HG03060 (cell line): Measurements from ENCODE around the gene PIM3.

Experiments used
- ATAC-seq: cut with Tn5 transposase; IDR thresholded peaks from one replicate; pipeline ENCODE4 v1.9.1; 2021; ENCODE audit warnings: low read depth, moderate number of reproducible peaks; ENCODE audit not compliant: unreplicated experiment

Gene PIM3

DNA sequence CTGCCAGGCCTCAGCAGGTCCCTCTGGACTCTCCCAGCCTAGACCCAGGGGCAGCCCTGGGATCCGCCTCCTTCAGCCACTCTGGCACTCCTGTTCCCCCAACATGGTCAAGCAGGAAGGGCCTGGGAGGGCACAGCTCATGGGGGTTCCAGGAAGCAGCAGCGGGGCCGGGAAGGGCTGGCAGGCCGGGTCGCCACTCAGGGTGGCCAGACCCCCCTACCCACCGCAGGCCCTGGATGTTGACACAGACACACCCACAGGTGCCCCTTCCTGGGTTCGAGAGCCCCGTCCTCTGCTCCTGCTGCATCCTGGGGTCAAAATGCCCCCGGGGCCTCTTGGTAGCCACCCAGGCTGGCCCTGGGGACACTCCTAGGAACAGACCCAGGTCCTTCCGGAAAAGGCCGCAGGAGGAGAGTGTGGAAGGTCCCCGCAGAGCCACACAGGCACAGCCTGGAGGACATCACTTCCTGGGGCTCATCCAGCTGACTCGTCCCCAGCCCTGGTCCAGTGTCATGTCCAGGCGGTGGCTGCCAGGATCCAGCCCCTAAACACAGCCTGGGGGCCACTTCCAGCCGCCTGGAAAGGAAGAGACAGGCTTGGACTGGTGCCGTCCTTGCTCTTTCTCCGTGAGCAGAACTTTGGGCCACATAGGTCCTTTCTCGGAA lies 6.8 kb upstream of the PIM3 start:
- no peak for ATAC-seq

DNA sequence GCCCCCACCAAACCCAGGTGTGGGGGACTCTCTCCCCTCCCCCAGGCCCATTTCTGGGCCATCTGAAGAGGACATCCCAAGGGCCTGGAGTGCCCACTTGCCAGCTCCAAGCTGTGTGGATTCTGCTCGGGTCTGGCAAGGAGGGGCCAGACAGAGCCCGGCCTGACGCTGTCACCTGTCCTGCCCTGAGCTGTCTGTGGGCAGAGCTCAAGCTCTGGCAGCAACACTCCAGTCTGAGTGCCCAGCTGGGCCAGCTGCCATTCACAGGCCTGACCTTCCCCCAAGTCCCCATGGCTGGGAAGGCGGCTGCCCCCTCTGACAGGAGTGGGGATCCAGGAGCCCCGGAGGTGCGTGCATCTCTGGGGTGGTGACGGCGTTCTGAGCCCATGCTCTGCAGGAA lies 6.2 kb upstream of the PIM3 start:
- ATAC-seq = no peak

DNA sequence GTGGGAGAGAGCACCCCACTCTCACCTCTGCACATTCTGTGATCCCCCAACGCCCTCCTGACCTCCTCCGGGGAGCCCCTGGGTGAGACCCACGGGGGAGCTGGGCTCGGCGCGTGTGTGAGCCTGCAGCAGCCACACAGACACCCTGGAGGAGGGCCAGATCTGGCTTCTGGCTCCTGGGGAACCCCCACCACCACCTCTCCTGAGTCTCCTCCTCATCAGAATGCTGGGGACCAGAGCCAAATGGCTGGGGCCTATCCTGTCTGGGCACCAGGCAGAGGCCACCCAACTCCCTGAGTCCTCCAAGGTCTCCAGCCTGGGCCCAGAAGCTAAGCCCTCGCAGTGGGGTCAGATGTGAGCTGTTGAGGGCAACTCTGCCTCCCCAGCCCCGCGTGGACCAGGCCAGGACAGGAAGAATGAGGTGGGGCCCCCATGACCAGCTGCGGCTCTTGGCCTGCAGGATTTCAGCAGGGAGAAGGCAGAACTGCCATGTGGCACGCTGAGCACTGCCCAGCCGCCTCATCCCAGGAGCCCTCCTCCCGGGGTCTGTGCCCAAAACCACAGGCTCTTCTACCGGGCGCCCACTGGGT lies 5.5 kb upstream of the PIM3 start:
- no peak for ATAC-seq

DNA sequence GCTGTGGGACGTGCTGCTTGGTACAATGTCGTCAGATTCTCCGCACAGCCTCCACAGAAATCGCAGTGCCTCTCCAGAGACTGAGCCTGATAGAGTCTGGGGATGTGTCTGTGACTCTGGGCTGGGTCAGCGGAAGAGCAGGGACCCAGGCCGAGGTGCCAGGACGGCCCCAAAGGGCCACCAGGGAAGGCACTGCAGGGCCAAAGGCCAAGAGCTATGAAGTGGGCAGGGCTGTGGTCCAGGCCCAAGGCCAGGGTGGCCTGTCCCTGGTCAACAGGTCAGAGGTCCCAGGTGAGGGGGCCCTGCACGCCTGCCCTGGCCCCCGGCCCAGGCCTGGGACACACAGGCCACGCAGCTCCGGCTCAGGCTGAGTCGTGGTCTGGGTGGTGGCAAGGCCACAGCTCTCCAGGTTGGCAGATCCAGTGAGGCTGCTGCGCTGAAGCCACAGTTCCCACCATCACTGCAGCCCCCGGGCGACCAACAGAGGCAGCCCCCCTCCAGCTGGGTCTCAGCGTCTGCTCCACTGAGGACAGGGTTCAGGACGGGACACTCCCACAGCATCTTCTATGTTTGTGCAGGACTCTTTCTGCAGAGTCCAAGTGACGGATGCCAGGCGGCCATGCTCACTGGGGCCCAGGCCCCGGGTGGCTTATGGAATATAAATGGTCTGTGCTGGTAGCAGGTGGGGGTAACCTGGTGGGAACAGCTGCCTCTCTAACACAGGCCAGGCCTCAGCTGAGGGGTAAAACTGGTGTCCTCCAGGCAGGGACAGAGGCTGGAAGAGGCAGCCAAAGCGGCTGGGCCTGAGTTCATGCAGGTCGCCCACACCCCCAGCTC lies 4.8 kb upstream of the PIM3 start:
- ATAC-seq = no peak

DNA sequence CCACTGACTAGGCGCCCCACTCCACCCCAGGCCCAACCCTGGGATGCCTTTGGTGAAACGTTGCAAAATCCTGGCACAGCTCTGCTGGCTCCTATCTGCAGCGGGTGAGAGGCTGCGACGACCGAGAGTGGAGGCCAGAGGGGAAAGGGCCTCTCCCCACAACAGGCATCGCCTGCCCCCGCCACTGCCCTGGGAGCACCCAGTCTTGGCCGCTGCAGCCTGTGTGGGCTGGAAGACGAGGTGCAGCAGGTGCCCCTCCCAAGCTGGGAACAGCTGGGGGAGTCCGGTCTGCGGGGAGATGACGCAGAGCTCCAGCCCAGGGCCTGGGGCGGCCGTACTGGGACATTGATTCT lies 4.2 kb upstream of the PIM3 start:
- no peak for ATAC-seq

DNA sequence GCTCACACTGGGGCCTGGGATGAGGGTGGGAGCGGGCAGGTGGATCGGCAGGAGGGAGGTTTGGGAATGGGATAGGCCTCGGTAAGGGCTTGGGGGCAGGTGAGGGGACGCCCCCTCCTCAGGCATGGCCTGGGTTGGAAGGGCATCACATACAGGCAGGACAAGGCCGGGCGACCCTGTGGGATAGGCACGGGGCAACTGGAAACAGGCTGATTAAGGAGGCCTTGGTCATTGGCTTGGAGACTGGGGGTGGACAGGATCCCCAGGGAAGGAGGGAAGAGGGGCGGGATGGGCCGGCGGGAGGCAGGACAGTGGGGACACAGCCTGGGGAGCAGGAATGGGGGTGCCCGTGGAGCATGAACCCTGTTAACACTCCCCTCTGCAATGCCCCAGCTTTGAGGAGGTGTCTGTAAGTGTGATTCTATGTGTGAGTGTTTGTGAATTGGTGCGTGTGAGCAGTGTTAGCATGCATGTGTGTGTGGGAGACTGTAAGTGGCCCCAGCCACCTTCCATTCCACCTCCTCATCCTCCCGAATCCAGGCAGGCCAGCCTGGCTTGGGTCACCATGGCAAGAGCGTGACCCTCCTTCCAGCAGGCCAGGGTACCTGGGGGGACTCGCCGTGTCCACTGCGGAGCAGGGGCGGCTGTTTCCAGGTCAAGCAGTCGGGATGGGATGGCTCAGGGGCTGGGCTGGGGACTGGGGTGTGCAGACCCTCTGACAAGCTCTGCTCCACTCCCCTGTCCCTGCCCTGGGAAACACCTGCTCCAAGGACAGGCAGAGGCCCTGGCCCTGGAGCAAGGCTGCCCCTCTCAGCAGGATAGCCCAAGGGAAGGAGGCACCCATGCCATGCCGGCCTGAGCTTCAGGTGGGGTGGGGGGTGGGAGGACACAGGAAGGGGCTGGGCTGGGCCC lies 3.4 kb upstream of the PIM3 start:
- ATAC-seq = no peak

DNA sequence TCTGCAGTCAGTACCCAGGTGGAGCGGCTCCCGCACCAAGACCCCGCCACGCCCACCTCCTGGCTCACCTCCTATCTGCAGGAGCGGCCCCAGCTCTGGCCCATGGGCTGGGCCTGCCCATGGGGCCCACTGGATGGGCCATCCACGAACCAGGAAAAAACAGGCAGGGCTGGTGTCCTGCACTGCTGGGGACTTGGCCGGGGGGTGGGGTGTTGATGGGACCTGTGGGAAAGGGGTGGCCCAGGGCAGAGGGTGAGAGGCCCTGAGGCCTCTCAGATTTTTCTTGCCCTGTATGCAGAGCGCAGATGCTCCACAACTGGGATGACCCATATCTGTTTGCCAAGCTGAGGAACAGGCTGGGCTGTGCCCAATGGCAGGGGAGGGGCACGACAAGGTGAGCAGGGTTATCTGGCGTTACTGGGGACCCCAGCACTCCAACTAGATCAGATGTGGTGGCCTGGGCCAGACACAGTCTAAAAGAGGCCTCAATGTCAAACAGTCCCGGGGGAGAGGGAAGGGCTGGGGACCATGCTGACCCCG lies 2.7 kb upstream of the PIM3 start:
- no peak for ATAC-seq

DNA sequence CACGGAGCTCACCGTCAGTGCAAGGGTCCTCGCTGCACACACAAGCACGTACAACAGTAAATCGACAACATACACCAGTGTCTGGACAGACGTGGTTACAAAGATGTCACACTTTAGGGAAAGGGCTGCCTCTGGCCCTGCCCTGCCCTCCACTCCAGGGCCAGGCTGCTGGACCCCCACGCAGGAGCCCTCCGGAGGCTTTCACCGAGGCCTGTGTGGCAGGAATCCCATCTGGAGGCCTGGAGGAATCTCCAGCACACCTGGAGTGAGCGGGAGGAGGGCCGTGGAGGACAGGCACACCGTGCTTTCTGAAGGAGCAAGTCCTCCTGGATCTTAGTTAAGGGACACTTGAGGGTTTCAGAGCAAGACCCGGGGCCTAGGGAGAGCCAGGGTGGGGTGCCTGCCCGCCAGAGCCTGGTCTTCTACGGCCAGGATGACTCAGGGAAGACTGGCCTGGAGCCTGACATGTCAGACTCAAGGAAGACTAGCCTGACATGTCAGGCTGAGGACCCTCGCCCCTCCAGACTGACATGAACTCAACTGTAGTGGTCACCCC lies 2.1 kb upstream of the PIM3 start:
- ATAC-seq = no peak

DNA sequence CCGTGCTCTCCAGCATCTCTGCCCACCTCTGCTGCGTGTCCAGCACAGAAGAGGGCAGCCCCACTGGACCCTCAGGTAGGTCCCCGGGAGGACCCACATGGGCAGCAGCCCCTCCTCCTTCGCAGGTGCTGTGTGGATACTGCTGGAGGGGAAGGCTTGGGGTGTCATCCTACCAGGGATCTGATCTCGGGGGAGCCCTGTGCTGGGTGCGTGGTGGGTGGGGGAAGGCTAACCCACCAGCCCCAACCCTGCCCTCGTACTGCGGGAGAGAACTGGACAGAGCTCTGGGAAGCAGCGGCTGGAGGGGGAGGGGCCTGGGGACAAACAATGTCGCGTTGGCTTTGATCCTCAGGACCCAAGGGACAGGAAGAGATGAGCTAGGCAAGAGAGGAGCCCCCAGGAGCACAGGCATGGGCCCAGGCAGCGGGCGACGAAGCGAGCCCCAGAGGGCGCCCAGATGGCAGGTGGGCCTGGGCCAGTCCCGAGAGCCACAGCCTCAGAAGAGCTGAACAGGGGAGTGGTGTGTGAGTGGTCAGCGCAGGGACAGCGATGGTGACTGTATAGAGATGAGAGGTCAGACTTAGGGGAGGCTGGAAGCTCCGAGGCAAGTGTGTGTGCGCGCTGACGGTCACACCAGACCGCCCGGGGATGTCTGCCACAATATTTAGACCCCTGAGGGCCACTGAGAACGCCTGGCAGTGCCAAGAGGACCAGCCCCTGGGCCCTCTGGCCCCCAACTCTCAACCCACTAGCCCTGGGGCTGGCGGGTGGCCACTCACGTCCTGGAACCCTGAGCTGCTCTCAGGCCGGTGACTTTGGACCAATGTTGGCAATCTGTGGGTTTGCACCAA lies 1.4 kb upstream of the PIM3 start:
- no peak for ATAC-seq

DNA sequence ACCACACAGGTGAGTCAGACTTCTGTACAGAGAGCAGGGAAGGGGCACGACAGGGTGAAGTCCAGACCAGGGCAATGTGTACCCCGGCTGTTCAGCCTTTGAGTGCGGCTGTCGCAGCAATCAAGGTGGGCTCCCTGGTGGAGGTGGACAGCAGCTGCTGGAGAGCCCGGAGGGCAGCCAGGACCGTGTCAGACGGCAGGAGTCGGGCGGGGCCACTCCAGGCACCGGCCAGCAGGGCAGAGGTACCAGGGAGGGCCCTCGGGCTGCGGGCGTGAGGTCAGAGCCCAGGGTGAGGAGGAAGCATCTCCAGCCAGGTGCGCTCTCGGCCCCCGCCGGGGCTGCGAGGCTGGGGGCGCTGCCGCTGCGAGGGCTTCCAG lies 802 bp upstream of the PIM3 start:
- peak; percentile 3 for ATAC-seq

DNA sequence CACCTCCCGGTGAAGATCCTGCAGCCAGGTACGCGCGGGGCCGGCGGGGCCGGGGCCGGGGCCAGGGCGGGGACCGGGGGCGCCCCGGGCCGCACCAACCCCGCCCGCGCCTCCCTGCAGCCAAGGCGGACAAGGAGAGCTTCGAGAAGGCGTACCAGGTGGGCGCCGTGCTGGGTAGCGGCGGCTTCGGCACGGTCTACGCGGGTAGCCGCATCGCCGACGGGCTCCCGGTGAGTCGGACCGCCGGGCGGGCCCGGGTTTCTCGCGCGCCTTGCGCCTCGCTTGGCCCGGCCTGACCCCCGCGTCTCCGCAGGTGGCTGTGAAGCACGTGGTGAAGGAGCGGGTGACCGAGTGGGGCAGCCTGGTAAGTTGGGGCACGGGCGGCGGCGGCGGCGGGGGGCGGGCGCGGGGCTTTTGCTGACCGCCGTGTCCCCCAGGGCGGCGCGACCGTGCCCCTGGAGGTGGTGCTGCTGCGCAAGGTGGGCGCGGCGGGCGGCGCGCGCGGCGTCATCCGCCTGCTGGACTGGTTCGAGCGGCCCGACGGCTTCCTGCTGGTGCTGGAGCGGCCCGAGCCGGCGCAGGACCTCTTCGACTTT lies 531 bp downstream of the PIM3 start:
- ATAC-seq = no peak

DNA sequence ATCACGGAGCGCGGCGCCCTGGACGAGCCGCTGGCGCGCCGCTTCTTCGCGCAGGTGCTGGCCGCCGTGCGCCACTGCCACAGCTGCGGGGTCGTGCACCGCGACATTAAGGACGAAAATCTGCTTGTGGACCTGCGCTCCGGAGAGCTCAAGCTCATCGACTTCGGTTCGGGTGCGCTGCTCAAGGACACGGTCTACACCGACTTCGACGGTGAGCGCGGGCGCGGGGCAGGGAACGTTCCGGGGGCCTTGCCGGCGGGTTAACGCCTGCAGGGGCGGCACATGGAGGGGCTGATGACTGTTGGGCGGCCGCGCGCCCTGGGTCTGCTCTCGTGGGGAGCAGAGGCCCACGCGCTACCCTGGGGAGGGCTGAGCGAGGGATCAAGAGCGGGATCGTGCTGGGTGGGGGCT lies 1.0 kb downstream of the PIM3 start:
- no peak for ATAC-seq

DNA sequence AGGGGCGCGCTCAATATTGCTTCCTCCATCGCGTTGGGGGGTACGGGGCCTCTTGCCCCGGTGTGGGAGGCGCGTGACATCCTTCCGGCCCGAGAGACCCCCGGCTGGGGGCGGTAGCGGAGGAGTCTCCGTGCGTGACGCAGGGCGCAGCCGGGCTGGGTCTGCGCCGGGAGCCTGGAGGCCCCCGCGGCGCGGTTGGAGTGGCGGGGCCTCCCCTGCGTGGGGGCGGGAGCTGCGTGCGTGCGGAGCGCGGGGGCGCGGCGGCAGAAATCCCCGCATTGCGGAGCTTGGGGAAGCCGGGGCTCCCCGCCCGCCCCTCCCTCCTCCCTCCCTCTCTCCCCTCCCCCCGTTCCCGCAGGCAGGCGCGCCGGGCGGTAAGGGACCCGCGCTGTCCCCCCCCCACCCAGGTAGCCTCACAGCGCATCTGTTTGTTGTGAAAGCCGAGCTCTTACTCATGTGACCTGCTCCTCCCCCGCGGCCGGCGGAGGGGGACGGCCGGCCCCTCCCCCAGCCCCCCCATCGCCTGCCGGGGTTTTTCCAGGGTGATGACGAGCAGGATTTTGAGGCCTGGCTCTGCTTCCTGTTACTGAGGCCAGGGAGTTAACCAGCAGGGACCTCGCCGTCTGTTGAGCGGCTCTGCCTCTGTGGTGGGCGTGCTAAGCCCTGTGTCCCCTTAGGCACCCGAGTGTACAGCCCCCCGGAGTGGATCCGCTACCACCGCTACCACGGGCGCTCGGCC lies 1.6 kb downstream of the PIM3 start:
- ATAC-seq = no peak

DNA sequence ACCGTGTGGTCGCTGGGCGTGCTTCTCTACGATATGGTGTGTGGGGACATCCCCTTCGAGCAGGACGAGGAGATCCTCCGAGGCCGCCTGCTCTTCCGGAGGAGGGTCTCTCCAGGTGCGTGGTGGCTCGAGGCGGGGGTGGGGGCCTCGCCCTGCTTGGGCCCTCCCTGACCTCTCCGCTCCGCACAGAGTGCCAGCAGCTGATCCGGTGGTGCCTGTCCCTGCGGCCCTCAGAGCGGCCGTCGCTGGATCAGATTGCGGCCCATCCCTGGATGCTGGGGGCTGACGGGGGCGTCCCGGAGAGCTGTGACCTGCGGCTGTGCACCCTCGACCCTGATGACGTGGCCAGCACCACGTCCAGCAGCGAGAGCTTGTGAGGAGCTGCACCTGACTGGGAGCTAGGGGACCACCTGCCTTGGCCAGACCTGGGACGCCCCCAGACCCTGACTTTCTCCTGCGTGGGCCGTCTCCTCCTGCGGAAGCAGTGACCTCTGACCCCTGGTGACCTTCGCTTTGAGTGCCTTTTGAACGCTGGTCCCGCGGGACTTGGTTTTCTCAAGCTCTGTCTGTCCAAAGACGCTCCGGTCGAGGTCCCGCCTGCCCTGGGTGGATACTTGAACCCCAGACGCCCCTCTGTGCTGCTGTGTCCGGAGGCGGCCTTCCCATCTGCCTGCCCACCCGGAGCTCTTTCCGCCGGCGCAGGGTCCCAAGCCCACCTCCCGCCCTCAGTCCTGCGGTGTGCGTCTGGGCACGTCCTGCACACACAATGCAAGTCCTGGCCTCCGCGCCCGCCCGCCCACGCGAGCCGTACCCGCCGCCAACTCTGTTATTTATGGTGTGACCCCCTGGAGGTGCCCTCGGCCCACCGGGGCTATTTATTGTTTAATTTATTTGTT lies 2.4 kb downstream of the PIM3 start:
- ATAC-seq = no peak

DNA sequence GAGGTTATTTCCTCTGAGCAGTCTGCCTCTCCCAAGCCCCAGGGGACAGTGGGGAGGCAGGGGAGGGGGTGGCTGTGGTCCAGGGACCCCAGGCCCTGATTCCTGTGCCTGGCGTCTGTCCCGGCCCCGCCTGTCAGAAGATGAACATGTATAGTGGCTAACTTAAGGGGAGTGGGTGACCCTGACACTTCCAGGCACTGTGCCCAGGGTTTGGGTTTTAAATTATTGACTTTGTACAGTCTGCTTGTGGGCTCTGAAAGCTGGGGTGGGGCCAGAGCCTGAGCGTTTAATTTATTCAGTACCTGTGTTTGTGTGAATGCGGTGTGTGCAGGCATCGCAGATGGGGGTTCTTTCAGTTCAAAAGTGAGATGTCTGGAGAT lies 3.1 kb downstream of the PIM3 start:
- no peak for ATAC-seq

DNA sequence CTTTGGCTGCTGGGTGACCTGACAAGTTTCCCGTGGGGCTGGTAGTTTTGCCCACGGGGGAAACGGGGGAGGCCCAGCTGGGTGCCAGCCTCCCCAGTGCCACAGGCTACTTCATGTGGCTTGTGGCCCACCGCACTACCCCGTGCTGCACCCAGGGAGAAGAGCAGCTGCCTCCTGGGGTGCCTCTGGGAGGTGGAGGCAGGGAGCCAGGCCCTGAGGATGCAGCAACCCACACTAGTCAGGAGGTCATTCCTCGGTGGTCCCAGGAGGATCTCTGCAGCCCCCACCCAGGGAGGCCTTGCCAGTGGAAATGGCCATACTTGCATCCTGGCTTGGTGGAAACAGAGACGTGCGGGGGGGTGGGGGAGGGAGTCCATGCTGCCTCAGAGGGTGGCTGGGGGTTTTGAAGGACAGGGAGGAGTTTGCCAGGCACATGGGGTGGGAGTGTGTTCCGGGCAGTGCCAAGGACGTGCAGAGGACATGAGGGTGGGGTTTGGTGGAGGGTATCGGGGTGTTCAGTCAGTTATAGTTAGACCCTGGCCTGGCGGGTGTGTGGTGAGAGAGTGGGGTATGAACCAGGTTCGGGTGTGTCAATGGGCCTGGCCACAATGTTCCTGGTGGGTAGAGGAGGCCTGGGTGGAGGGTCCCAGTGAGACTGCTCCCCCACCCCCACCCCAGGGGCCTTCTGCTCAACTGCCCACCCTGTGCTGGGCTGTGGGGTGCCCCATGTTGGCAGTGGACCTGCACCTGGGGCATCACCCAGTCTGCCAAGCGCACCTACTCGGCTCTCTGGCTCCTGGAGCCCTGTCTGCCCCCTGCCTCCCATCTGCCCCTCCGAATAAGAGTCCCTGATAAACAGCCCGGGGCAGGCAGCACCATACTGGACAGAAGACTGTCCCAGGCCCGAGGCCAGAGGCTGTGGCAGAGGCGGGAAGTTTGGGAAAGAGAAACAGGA lies 3.8 kb downstream of the PIM3 start:
- no peak for ATAC-seq
